IPS DF 19.7 (cell line): ENCODE results near the gene GPR153.
"Not testable (repeated sequence)": the region's sequence is repeated elsewhere in the genome, so short reads cannot be mapped to it uniquely, and the experiment has no call there.

ENCODE experiments used
- DNase-seq: peaks from one replicate; pipeline ENCODE4 v3.0.0-alpha.2; 2013; ENCODE audit warnings: low read depth, low spot score

Gene GPR153

GRCh38 chr1:6233376-6233775, 27.5 kb downstream of the GPR153 start:
- DNase-seq, result no peak

GRCh38 chr1:6225651-6226050, 35.2 kb downstream of the GPR153 start:
- DNase-seq, result no peak

- no peak for DNase-seq
Measured at GRCh38 chr1:6224718-6225117, 36.2 kb downstream of the GPR153 start.

GRCh38 chr1:6223617-6224016, 37.3 kb downstream of the GPR153 start:
- no peak for DNase-seq

GRCh38 chr1:6222636-6223035, 38.3 kb downstream of the GPR153 start:
- DNase-seq, result no peak

- DNase-seq, result no peak
Measured at GRCh38 chr1:6221210-6221784, 39.6 kb downstream of the GPR153 start.

- DNase-seq, result no peak
Measured at GRCh38 chr1:6220236-6220635, 40.7 kb downstream of the GPR153 start.

- not testable (repeated sequence) for DNase-seq
Measured at GRCh38 chr1:6219641-6220040, 41.3 kb downstream of the GPR153 start.

- no peak for DNase-seq
Measured at GRCh38 chr1:6218375-6219164, 42.3 kb downstream of the GPR153 start.

GRCh38 chr1:6212193-6212959, 48.5 kb downstream of the GPR153 start:
- no peak for DNase-seq

GRCh38 chr1:6211731-6212130, 49.2 kb downstream of the GPR153 start:
- DNase-seq, result no peak

- no peak for DNase-seq
Measured at GRCh38 chr1:6210591-6211355, 50.1 kb downstream of the GPR153 start.

GRCh38 chr1:6209661-6210580, 51.0 kb downstream of the GPR153 start:
- DNase-seq, result no peak

GRCh38 chr1:6208723-6209660, 51.9 kb downstream of the GPR153 start:
- no peak for DNase-seq

- DNase-seq, result no peak
Measured at GRCh38 chr1:6207921-6208320, 53.0 kb downstream of the GPR153 start.

GRCh38 chr1:6207075-6207885, 53.6 kb downstream of the GPR153 start:
- no peak for DNase-seq

GRCh38 chr1:6206520-6206855, 54.4 kb downstream of the GPR153 start:
- no peak for DNase-seq

GRCh38 chr1:6205849-6206519, 54.9 kb downstream of the GPR153 start, which contains the start of gene RNF207:
RNF207 (plus strand) TSS chr1:6206119; CDS start chr1:6206536, 417 bp downstream.
- DNase-seq, result no peak
